GM12878 (cell line): ENCODE data around the gene UBE2G2. TPM values are rescaled to one million over a fixed set of nuclear protein-coding genes. Genes with fewer than 3 reads are reported as not detected.

Source experiments
- ATAC-seq: fragments of 200-7000 bp; cut with Tn5 transposase; 3 replicates; pipeline ENCODE4 v1.9.1; 2020; ENCODE audit warnings: mild to moderate bottlenecking, moderate library complexity
- BruUV-seq: library from RNA; stranded (reverse); fragments of 400-500 nt; replicated peaks from 2 replicates; lab custom pipeline; 2021; lab: Mats Ljungman, UMichigan
- CTCF ChIA-PET: fragments of 300-600 bp; sonication (Branson Sonifier 250); formaldehyde crosslinking; extraction: SDS; loops from one replicate; lab custom pipeline; 2021; ENCODE audit warnings: inconsistent platforms; lab: Yijun Ruan, JAX
- POLR2A ChIA-PET: fragments of 350-600 bp; formaldehyde crosslinking; extraction: SDS; loops from one replicate; lab custom pipeline; 2021; ENCODE audit warnings: inconsistent platforms; lab: Charles Lee
- RAD21 ChIA-PET: fragments of 300-600 bp; sonication (Branson Sonifier 250); formaldehyde crosslinking; loops from one replicate; lab custom pipeline; 2023; ENCODE audit warnings: antibody characterized with exemption; ENCODE audit not compliant: unreplicated experiment; lab: Charles Lee
- SMC1A ChIA-PET: fragments of 300-600 bp; sonication (Branson Sonifier 250); formaldehyde crosslinking; loops from one replicate; lab custom pipeline; 2023; ENCODE audit not compliant: unreplicated experiment, uncharacterized antibody; lab: Charles Lee
- DNase-seq: peaks from one replicate; pipeline ENCODE4 v3.0.0-alpha.2; 2011; ENCODE audit warnings: low read depth, low spot score
- FAIRE-seq: peaks from 3 replicates; lab custom pipeline; 2011; peaks lifted over from hg19 to GRCh38; lab: Jason Lieb, UNC
- H2AFZ ChIP-seq: 2 replicates; pipeline ENCODE4 v1.6.0; 2011; ENCODE audit warnings: low read depth, low read length, control low read depth; ENCODE audit not compliant: control insufficient read depth
- H3K27ac ChIP-seq: 2 replicates; pipeline ENCODE4 v1.5.1; 2011; ENCODE audit warnings: control low read depth; ENCODE audit not compliant: control insufficient read depth, insufficient read depth
- H3K27me3 ChIP-seq, 2 experiments: replicated peaks in 1 of 2; 2 replicates each; pipeline versions ENCODE4 v1.6.0 to v1.6.1; 2011; ENCODE audit warnings: low read length in 1 of 2; ENCODE audit not compliant: control insufficient read depth in 2 of 2, insufficient read depth in 2 of 2
- H3K36me3 ChIP-seq, 2 experiments: 2 replicates each; pipeline ENCODE4 v1.5.1; 2011; ENCODE audit warnings: low read length in 1 of 2; ENCODE audit not compliant: control insufficient read depth in 2 of 2, insufficient read depth in 2 of 2
- H3K4me1 ChIP-seq: 2 replicates; pipeline ENCODE4 v1.6.1; 2011; ENCODE audit warnings: mild to moderate bottlenecking, low read length, moderate library complexity, mixed read lengths; ENCODE audit not compliant: control insufficient read depth, insufficient read depth
- H3K4me2 ChIP-seq: 2 replicates; pipeline ENCODE4 v1.6.0; 2011; ENCODE audit warnings: control low read depth; ENCODE audit not compliant: control insufficient read depth, insufficient read depth
- H3K4me3 ChIP-seq: fragments of 200-600 bp; sonication (generic); 2 replicates; pipeline ENCODE4 v1.5.1; 2016
- H3K79me2 ChIP-seq: 2 replicates; pipeline ENCODE4 v1.6.0; 2011; ENCODE audit warnings: low read length; ENCODE audit not compliant: control insufficient read depth, insufficient read depth
- H3K9ac ChIP-seq: 2 replicates; pipeline ENCODE4 v1.8.0; 2011; ENCODE audit warnings: low read length, control low read depth, mixed read lengths; ENCODE audit not compliant: control insufficient read depth, insufficient read depth
- H3K9me3 ChIP-seq: replicated peaks from 3 replicates; pipeline ENCODE4 v1.5.1; 2011; ENCODE audit warnings: mild to moderate bottlenecking, low read length; ENCODE audit not compliant: control insufficient read depth, insufficient read depth
- H4K20me1 ChIP-seq: 2 replicates; pipeline ENCODE4 v1.6.0; 2011; ENCODE audit not compliant: control insufficient read depth, insufficient read depth
- CBX3 ChIP-seq: fragments of 200-600 bp; sonication (generic); IDR thresholded peaks from 2 replicates; pipeline ENCODE4 v1.6.1; 2016; ENCODE audit warnings: low read depth, borderline replicate concordance
- CBX5 ChIP-seq: sonication (generic); IDR thresholded peaks from 2 replicates; pipeline ENCODE4 v1.6.1; 2016; ENCODE audit warnings: low read depth, moderate library complexity, mild to moderate bottlenecking, inconsistent platforms
- CHD4 ChIP-seq: fragments of 200-600 bp; sonication (generic); IDR thresholded peaks from 2 replicates; pipeline ENCODE4 v1.6.1; 2016; ENCODE audit warnings: mild to moderate bottlenecking
- CTCF ChIP-seq, 3 experiments: IDR thresholded peaks in 2 of 3; conservative IDR thresholded peaks in 1 of 3; 2 replicates each; pipeline ENCODE4 v1.5.1; 2011; ENCODE audit warnings: low read depth in 3 of 3, low read length in 3 of 3, mild to moderate bottlenecking in 3 of 3, control low read depth in 2 of 3, moderate library complexity in 2 of 3, inconsistent platforms in 1 of 3, mixed read lengths in 1 of 3; ENCODE audit not compliant: control insufficient read depth in 2 of 3, insufficient read depth in 1 of 3; ENCODE audit errors: extremely low read depth in 1 of 3
- EED ChIP-seq: sonication (generic); IDR thresholded peaks from 2 replicates; pipeline ENCODE4 v1.6.1; 2016; ENCODE audit warnings: antibody characterized with exemption, low read depth
- FOXK2 ChIP-seq: fragments of 450-650 bp; IDR thresholded peaks from 2 replicates; pipeline ENCODE4 v1.6.1; 2017; ENCODE audit warnings: mild to moderate bottlenecking, moderate library complexity
- FOXM1 ChIP-seq: IDR thresholded peaks from 2 replicates; pipeline ENCODE4 v1.6.1; 2012; ENCODE audit warnings: low read depth, mild to moderate bottlenecking, inconsistent platforms, low read length, moderate library complexity
- JUNB ChIP-seq: IDR thresholded peaks from 2 replicates; pipeline ENCODE4 v1.6.1; 2016; ENCODE audit warnings: antibody characterized with exemption, mild to moderate bottlenecking
- NBN ChIP-seq: fragments of 450-650 bp; IDR thresholded peaks from 2 replicates; pipeline ENCODE4 v1.6.1; 2016
- PML ChIP-seq: IDR thresholded peaks from 2 replicates; pipeline ENCODE4 v1.6.1; 2012; ENCODE audit warnings: low read length, inconsistent platforms
- RAD21 ChIP-seq: IDR thresholded peaks from 2 replicates; pipeline ENCODE4 v1.6.1; 2011; ENCODE audit warnings: mild to moderate bottlenecking, low read depth, low read length, moderate library complexity; ENCODE audit not compliant: insufficient read depth
- RELA ChIP-seq: fragments of 450-650 bp; IDR thresholded peaks from 2 replicates; pipeline ENCODE4 v1.8.0; 2014; ENCODE audit warnings: borderline replicate concordance; ENCODE audit not compliant: partially characterized antibody
- SIX5 ChIP-seq: IDR thresholded peaks from 2 replicates; pipeline ENCODE4 v1.6.1; 2011; ENCODE audit warnings: mild to moderate bottlenecking, low read depth, low read length, moderate library complexity; ENCODE audit not compliant: severe bottlenecking
- SKIL ChIP-seq: fragments of 450-650 bp; IDR thresholded peaks from 2 replicates; pipeline ENCODE4 v1.6.1; 2017; ENCODE audit warnings: mild to moderate bottlenecking, low read depth, inconsistent platforms; ENCODE audit not compliant: poor library complexity, severe bottlenecking
- SMAD1 ChIP-seq: fragments of 450-650 bp; IDR thresholded peaks from 2 replicates; pipeline ENCODE4 v1.6.1; 2018; ENCODE audit warnings: mild to moderate bottlenecking, low read depth; ENCODE audit not compliant: partially characterized antibody
- TCF7 ChIP-seq: IDR thresholded peaks from 2 replicates; pipeline ENCODE4 v1.6.1; 2014; ENCODE audit warnings: antibody characterized with exemption, borderline replicate concordance
- USF2 ChIP-seq: IDR thresholded peaks from 2 replicates; pipeline ENCODE4 v1.6.1; 2011; ENCODE audit warnings: low read depth, low read length, improper control_type of control experiment, borderline replicate concordance
- ZNF24 ChIP-seq: fragments of 450-650 bp; IDR thresholded peaks from 2 replicates; pipeline ENCODE4 v1.6.1; 2017; ENCODE audit warnings: antibody characterized with exemption, mild to moderate bottlenecking
- ZNF622 ChIP-seq: fragments of 450-650 bp; IDR thresholded peaks from 2 replicates; pipeline ENCODE4 v1.6.1; 2017; ENCODE audit warnings: mild to moderate bottlenecking, inconsistent platforms
- WGBS: methylation state at CpG from one replicate; pipeline ENCODE4 v1.1.6; 2016; ENCODE audit warnings: low lambda C conversion rate; ENCODE audit not compliant: insufficient replicate concordance, insufficient coverage; ENCODE audit errors: missing lambda C conversion rate; 5-methylcytosine and 5-hydroxymethylcytosine counted together
- in situ Hi-C: fragments of 300-500 bp; cut with MboI; formaldehyde crosslinking; loops from 9 replicates; pipeline ENCODE4 v1.14.3; 2018; ENCODE audit warnings: mixed read lengths
- intact Hi-C: fragments of 100-400 bp; cut with micrococcal nuclease; formaldehyde crosslinking; loops from one replicate; pipeline ENCODE4 v1.14.2; 2022; ENCODE audit not compliant: unreplicated experiment
- polyA plus RNA-seq, 11 experiments: library from polyadenylated mRNA; depleted of rRNA in 4 of 11; unstranded in 6 of 11; stranded (reverse) in 5 of 11; fragments of >200 nt; fragmentation: Nextera tagmentation in 4 of 11; fragmentation: Illumina TruSeq in 1 of 11; extraction: Ambion mirVana in 4 of 11; extraction: Trizol in 1 of 11; gene quantifications; 1 replicate in 1 of 11; 2 replicates in 10 of 11; pipeline versions ENCODE4 v1.2.1 to v1.2.3, GENCODE V29; 2011 to 2016; ENCODE audit warnings: inconsistent platforms in 2 of 11, missing spikeins in 2 of 11, low read depth in 1 of 11
- total RNA-seq, 4 experiments: library from RNA; depleted of rRNA in 3 of 4; stranded (reverse); fragments of >200 nt in 3 of 4; fragmentation: Illumina TruSeq in 1 of 4; extraction: Trizol in 1 of 4; gene quantifications; 2 replicates each; pipeline versions ENCODE4 v1.2.1 to v1.2.3, GENCODE V29; 2013 to 2021

Gene UBE2G2
- total and polyA plus RNA-seq, 10 of the 15 experiments (the other 5 are each of a cell fraction or from before 2014, with no cell fraction given) = 27.0 to 139 (median 75.9) TPM

- TF ChIP-seq PML (no peak), JUNB (no peak), CHD4 (no peak), EED (no peak), CBX3 (no peak), TCF7 (no peak), SIX5 (no peak), CBX5 (no peak)
Measured at GRCh38 chr21:44820851-44821250, 19.2 kb upstream of the UBE2G2 start (continued).

GRCh38 chr21:44819283-44820243 is 17.9 kb upstream of the UBE2G2 start:
- Histone ChIP-seq H3K79me2 (peaks cover 26% of the 10 kb centered on the region), H3K4me2 (no peak overlapping the region), H3K9me3 (peaks cover 3% of the 10 kb centered on the region; the same call in 1 of the 3 replicates), H3K36me3 (no peaks in the 10 kb centered on the region), H3K4me1 (no peaks in the 10 kb centered on the region), H3K9ac (no peak overlapping the region), H3K27ac (no peak overlapping the region), H3K27me3 (no peaks in the 10 kb centered on the region), H4K20me1 (no peaks in the 10 kb centered on the region), H3K4me3 (no peak overlapping the region), H2AFZ (no peak overlapping the region)
- ChIA-PET RAD21 (no interaction called here), CTCF (no interaction called here), POLR2A (no interaction called here), SMC1A (no interaction called here)
- DNase-seq (no peak), ATAC-seq (no peak), FAIRE-seq (no peak)
- intact Hi-C loops (loop anchor here (5.0 kb wide), 2 partner anchors 53 to 113 kb away; partner anchors contain the start of gene PTTG1IP), in situ Hi-C loops (no loop called here)
- 94% methylated on average over 33 of the region's 33 CpGs for WGBS
- BruUV-seq = no TSS peak
- no peak for TF ChIP-seq ZNF24
- TF ChIP-seq SMAD1 = no peak
- TF ChIP-seq NBN = no peak
- TF ChIP-seq USF2 = no peak
- no peak for TF ChIP-seq ZNF622
- no peak for TF ChIP-seq FOXM1
- TF ChIP-seq RAD21 = no peak
- TF ChIP-seq SKIL = no peak
- TF ChIP-seq FOXK2 = no peak
- TF ChIP-seq CTCF (IDR thresholded peaks at IDR 0.05 in 2 of 3, conservative IDR thresholded peaks at IDR 0.05 in 1 of 3; ENCODE audit: control insufficient read depth in 2 of 3, extremely low read depth in 1 of 3, insufficient read depth in 1 of 3, low read depth in 3 of 3, low read length in 3 of 3) = no peak
- TF ChIP-seq RELA = no peak
